ENCODE data around the gene OVCA2.
A peak's percentile ranks its signal among the peaks of the same experiment; 100 is the strongest.

OVCA2 gene

GRCh38 chr17:2084036-2084765, 42.4 kb downstream of the OVCA2 start:
- no peak for TF ChIP-seq CTCF (IDR thresholded peaks at IDR 0.05; ENCODE audit: low read depth, low read length, missing control alignments)

GRCh38 chr17:2084766-2085647, 43.2 kb downstream of the OVCA2 start:
- no peak for TF ChIP-seq CTCF (IDR thresholded peaks at IDR 0.05; ENCODE audit: low read depth, low read length, missing control alignments)
- H3K4me3 ChIP-seq (ENCODE audit: low read depth, low read length) = no peak overlapping the region
- DNase-seq (ENCODE audit: low read depth) = no peak

More at GRCh38 chr17:2084036-2084765, 42.4 kb downstream of the OVCA2 start:
- DNase-seq (ENCODE audit: low read depth) = no peak
- no peak overlapping the region for H3K4me3 ChIP-seq (ENCODE audit: low read depth, low read length)

- no peak for DNase-seq (ENCODE audit: low read depth)
- no peak overlapping the region for H3K4me3 ChIP-seq (ENCODE audit: low read depth, low read length)
- no peak for TF ChIP-seq CTCF (IDR thresholded peaks at IDR 0.05; ENCODE audit: low read depth, low read length, missing control alignments)
These were observed 43.8 kb downstream of the OVCA2 start for GRCh38 chr17:2085648-2085949.

- no peak for TF ChIP-seq CTCF (IDR thresholded peaks at IDR 0.05; ENCODE audit: low read depth, low read length, missing control alignments)
- H3K4me3 ChIP-seq (ENCODE audit: low read depth, low read length) = no peak overlapping the region
- no peak for DNase-seq (ENCODE audit: low read depth)
These were observed 44.5 kb downstream of the OVCA2 start for GRCh38 chr17:2086306-2086705.

GRCh38 chr17:2087597-2088211, 45.9 kb downstream of the OVCA2 start:
- no peak overlapping the region for H3K4me3 ChIP-seq (ENCODE audit: low read depth, low read length)
- TF ChIP-seq CTCF (IDR thresholded peaks at IDR 0.05; ENCODE audit: low read depth, low read length, missing control alignments) = no peak
- peak; percentile 85 for DNase-seq (ENCODE audit: low read depth)

GRCh38 chr17:2089021-2089422, 47.2 kb downstream of the OVCA2 start:
- H3K4me3 ChIP-seq (ENCODE audit: low read depth, low read length) = peak overlapping the region; percentile 28
- no peak for DNase-seq (ENCODE audit: low read depth)
- no peak for TF ChIP-seq CTCF (IDR thresholded peaks at IDR 0.05; ENCODE audit: low read depth, low read length, missing control alignments)

Measured in GM12864 (cell line).